ENCODE measurements around the gene BMAL2.

The BMAL2 gene

DNA sequence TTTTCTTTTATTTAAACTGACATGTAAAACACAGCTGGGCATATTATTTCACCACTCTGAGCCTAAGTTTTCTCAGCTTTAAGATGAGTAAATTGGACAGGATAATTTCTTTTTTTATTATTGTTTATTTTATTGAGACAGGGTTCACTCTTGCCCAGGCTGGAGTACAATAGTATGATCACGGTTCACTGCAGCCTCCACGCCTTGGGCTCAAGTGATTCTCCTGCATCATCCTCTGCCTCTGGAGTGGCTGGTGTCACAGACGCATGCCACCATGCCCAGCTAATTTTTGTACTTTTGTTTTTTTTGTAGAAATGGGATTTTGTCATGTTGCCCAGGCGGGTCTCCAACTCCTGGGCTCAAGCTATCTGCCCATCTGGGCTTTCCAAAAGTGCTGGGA, 12.7 kb downstream of the BMAL2 start:
- H3K27ac ChIP-seq (replicated peaks), result no peak overlapping the region
- TF ChIP-seq REST (IDR thresholded peaks at IDR 0.05; ENCODE audit: insufficient replicate concordance, low read depth), result no peak
- no peak for TF ChIP-seq SPI1 (IDR thresholded peaks at IDR 0.05; ENCODE audit: borderline replicate concordance, low read depth)
- no peak for TF ChIP-seq CTCF (IDR thresholded peaks at IDR 0.05; ENCODE audit: insufficient read depth, low read length)
- no peak for TF ChIP-seq GABPA (IDR thresholded peaks at IDR 0.05; ENCODE audit: low read depth)
- H3K4me3 ChIP-seq (replicated peaks; ENCODE audit: insufficient read depth, low read length), result no peak overlapping the region
- no peak for DNase-seq (ENCODE audit: low read depth in 1 of 2, low spot score in 1 of 2)
- H3K27me3 ChIP-seq (ENCODE audit: insufficient read depth, poor library complexity, severe bottlenecking), result no peaks in the 10 kb centered on the region

- no peak overlapping the region for H3K27ac ChIP-seq (replicated peaks)
- no peak for DNase-seq (ENCODE audit: low read depth in 1 of 2, low spot score in 1 of 2)
- no peaks in the 10 kb centered on the region for H3K27me3 ChIP-seq (ENCODE audit: insufficient read depth, poor library complexity, severe bottlenecking)
- no peak for TF ChIP-seq CTCF (IDR thresholded peaks at IDR 0.05; ENCODE audit: insufficient read depth, low read length)
- no peak for TF ChIP-seq SPI1 (IDR thresholded peaks at IDR 0.05; ENCODE audit: borderline replicate concordance, low read depth)
- TF ChIP-seq POLR2AphosphoS5 (IDR thresholded peaks at IDR 0.05; ENCODE audit: low read depth), result no peak
- no peak for TF ChIP-seq GABPA (IDR thresholded peaks at IDR 0.05; ENCODE audit: low read depth)
- no peak for TF ChIP-seq REST (IDR thresholded peaks at IDR 0.05; ENCODE audit: insufficient replicate concordance, low read depth)
- H3K4me3 ChIP-seq (replicated peaks; ENCODE audit: insufficient read depth, low read length), result no peak overlapping the region
Measured at GRCh38 chr12:27347779-27348178, 15.1 kb downstream of the BMAL2 start.

DNA sequence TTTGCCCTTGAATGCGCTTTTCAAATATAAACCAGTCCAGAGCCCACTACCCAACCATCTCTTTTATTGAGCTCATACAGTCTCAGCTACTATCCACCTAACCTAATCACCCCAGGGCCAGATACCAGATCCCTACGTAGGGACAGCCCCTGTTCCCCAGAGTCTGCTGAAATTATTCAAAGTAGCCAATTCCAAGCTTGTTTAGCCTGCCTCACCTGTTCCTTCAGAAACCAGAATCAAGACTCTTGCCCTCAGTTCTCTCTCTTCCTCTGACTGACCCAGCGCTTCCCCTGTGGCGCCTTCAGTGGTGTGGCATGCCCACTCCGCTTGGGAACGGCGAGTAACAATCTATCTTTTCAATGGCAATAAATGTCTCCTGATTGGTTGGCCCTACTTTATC, 18.8 kb downstream of the BMAL2 start:
- H3K4me3 ChIP-seq (replicated peaks; ENCODE audit: insufficient read depth, low read length), result no peak overlapping the region
- H3K27ac ChIP-seq (replicated peaks), result no peak overlapping the region
- no peak for DNase-seq (ENCODE audit: low read depth in 1 of 2, low spot score in 1 of 2)
- H3K27me3 ChIP-seq (ENCODE audit: insufficient read depth, poor library complexity, severe bottlenecking), result no peaks in the 10 kb centered on the region
- TF ChIP-seq REST (IDR thresholded peaks at IDR 0.05; ENCODE audit: insufficient replicate concordance, low read depth), result no peak
- TF ChIP-seq POLR2AphosphoS5 (IDR thresholded peaks at IDR 0.05; ENCODE audit: low read depth), result no peak
- TF ChIP-seq GABPA (IDR thresholded peaks at IDR 0.05; ENCODE audit: low read depth), result no peak

DNA sequence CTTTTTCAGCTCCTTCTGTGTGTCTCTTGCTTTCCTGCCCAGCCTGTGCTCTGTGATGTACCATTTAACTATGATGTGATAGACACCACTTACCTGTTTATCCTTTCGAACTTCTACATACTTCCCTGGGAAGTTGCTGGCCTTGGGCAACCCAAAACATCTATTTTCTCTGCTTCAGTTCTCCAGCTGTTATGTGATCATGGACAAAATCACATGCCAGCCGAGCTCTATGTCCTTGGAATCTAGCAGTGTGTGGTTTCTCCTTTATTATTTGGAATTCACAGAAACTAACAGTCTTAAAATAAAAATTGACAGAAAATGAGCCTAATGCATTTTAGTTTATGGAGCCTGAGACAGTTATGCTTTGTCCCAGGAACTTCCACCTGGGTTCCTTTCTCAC, 22.9 kb downstream of the BMAL2 start:
- TF ChIP-seq REST (IDR thresholded peaks at IDR 0.05; ENCODE audit: insufficient replicate concordance, low read depth) (no peak), SPI1 (IDR thresholded peaks at IDR 0.05; ENCODE audit: borderline replicate concordance, low read depth) (no peak), POLR2AphosphoS5 (IDR thresholded peaks at IDR 0.05; ENCODE audit: low read depth) (no peak)
- DNase-seq (ENCODE audit: low read depth in 1 of 2, low spot score in 1 of 2), result no peak
- H3K4me3 ChIP-seq (replicated peaks; ENCODE audit: insufficient read depth, low read length), result no peak overlapping the region
- H3K27me3 ChIP-seq (ENCODE audit: insufficient read depth, poor library complexity, severe bottlenecking), result no peaks in the 10 kb centered on the region
- no peak overlapping the region for H3K27ac ChIP-seq (replicated peaks)
